AML-193 (cell line): ENCODE data around the gene ZGPAT.

Source experiments
- DNase-seq, 2 experiments: peaks; one replicate each; lab custom pipeline; 2025; lab: John Stamatoyannopoulos, UW

ZGPAT gene

GRCh38 chr20:63692436-63693082 lies 15.3 kb upstream of the ZGPAT start:
- DNase-seq: no peak

GRCh38 chr20:63693083-63693732 lies 14.6 kb upstream of the ZGPAT start:
- DNase-seq: no peak

- DNase-seq: no peak
Measured at GRCh38 chr20:63693733-63694583, 13.9 kb upstream of the ZGPAT start.

GRCh38 chr20:63694584-63695423 lies 13.0 kb upstream of the ZGPAT start:
- no peak for DNase-seq

GRCh38 chr20:63695424-63696305 lies 12.2 kb upstream of the ZGPAT start:
- DNase-seq: no peak

- no peak for DNase-seq
Measured at GRCh38 chr20:63696306-63696627, 11.6 kb upstream of the ZGPAT start.

- DNase-seq: no peak
Measured at GRCh38 chr20:63696628-63697356, 11.0 kb upstream of the ZGPAT start, which contains the start of gene TNFRSF6B. TSS of gene TNFRSF6B (plus strand) at chr20:63696652. CDS start at chr20:63696768, 116 bp downstream.

GRCh38 chr20:63697357-63697867 lies 10.4 kb upstream of the ZGPAT start:
- no peak for DNase-seq

GRCh38 chr20:63697868-63698545 lies 9.8 kb upstream of the ZGPAT start:
- no peak for DNase-seq

GRCh38 chr20:63698739-63699465 lies 8.9 kb upstream of the ZGPAT start:
- no peak for DNase-seq

GRCh38 chr20:63699466-63700198 lies 8.2 kb upstream of the ZGPAT start:
- DNase-seq: no peak

- no peak for DNase-seq
Measured at GRCh38 chr20:63700199-63701050, 7.4 kb upstream of the ZGPAT start.

- no peak for DNase-seq
Measured at GRCh38 chr20:63701051-63701328, 6.8 kb upstream of the ZGPAT start.

- no peak for DNase-seq
Measured at GRCh38 chr20:63701329-63702035, 6.4 kb upstream of the ZGPAT start.

- DNase-seq: no peak
Measured at GRCh38 chr20:63702036-63702665, 5.7 kb upstream of the ZGPAT start.

- no peak for DNase-seq
Measured at GRCh38 chr20:63702751-63703470, 4.9 kb upstream of the ZGPAT start.
